OCI-LY3 (cell line): ENCODE data around the gene LTBP2.

Experiments
- H2AFZ ChIP-seq: fragments of 200-600, 300-600 bp; shearing (Covaris generic); 2 replicates; pipeline ENCODE4 v1.6.0; 2014; ENCODE audit warnings: antibody characterized with exemption, low read depth, low read length
- H3K27ac ChIP-seq: fragments of 200-600, 300-600 bp; sonication (generic); 2 replicates; pipeline ENCODE4 v1.5.1; 2014; ENCODE audit warnings: mild to moderate bottlenecking, low read length, moderate library complexity, mixed read lengths
- H3K27me3 ChIP-seq: fragments of 200-600, 300-600 bp; sonication (generic); 2 replicates; pipeline ENCODE4 v1.6.1; 2014; ENCODE audit warnings: low read depth, low read length, mixed read lengths
- H3K36me3 ChIP-seq: fragments of 200-600, 300-600 bp; sonication (generic); replicated peaks from 2 replicates; pipeline ENCODE3; 2014; ENCODE audit warnings: low read depth, low read length, mixed read lengths
- H3K4me1 ChIP-seq: fragments of 300-600, 200-600 bp; sonication (generic); 2 replicates; pipeline ENCODE4 v1.6.1; 2014; ENCODE audit warnings: low read length, mixed read lengths
- H3K4me2 ChIP-seq: fragments of 200-600, 300-600 bp; sonication (generic); 2 replicates; pipeline ENCODE4 v1.6.1; 2014; ENCODE audit warnings: low read length, mixed read lengths
- H3K4me3 ChIP-seq: fragments of 300-600, 200-600 bp; sonication (generic); 2 replicates; pipeline ENCODE4 v1.5.1; 2014; ENCODE audit warnings: antibody characterized with exemption, mild to moderate bottlenecking, low read length, moderate library complexity
- H3K79me2 ChIP-seq: fragments of 300-600, 200-600 bp; shearing (Covaris generic); 2 replicates; pipeline ENCODE4 v1.6.1; 2014; ENCODE audit warnings: mild to moderate bottlenecking, low read length, mixed read lengths
- H3K9ac ChIP-seq: fragments of 300-600, 200-600 bp; shearing (Covaris generic); 2 replicates; pipeline ENCODE4 v1.6.0; 2014; ENCODE audit warnings: mild to moderate bottlenecking, low read length, moderate library complexity
- H3K9me3 ChIP-seq: fragments of 200-600, 300-600 bp; shearing (Covaris generic); 2 replicates; pipeline ENCODE4 v1.6.1; 2014; ENCODE audit warnings: low read length, mixed read lengths; ENCODE audit not compliant: insufficient read depth
- H4K20me1 ChIP-seq: fragments of 200-600, 300-600 bp; sonication (generic); 2 replicates; pipeline ENCODE4 v1.6.1; 2016; ENCODE audit warnings: low read length, mixed read lengths; ENCODE audit not compliant: insufficient read depth
- EZH2phosphoT487 ChIP-seq: fragments of 200-600 bp; shearing (Covaris generic); IDR thresholded peaks from 2 replicates; pipeline ENCODE4 v1.6.1; 2018; ENCODE audit warnings: antibody characterized with exemption, mixed run types, low read depth
- TF ChIP-seq, protein P1 (sequence below): fragments of 200-600, 300-600 bp; sonication (generic); IDR thresholded peaks from 2 replicates; pipeline ENCODE4 v1.5.1; 2014; ENCODE audit warnings: antibody characterized with exemption, low read length, low read depth

The LTBP2 gene

GRCh38 chr14:74619672-74620131, 7.7 kb upstream of the LTBP2 start:
- H4K20me1 ChIP-seq: no peaks in the 10 kb centered on the region
- H3K4me3 ChIP-seq: no peak overlapping the region
- H3K27me3 ChIP-seq: peaks cover 23% of the 10 kb centered on the region
- no peak overlapping the region for H3K27ac ChIP-seq
- no peak overlapping the region for H3K9ac ChIP-seq
- H3K4me2 ChIP-seq: no peak overlapping the region
- no peaks in the 10 kb centered on the region for H3K79me2 ChIP-seq
- no peak overlapping the region for H2AFZ ChIP-seq
- no peaks in the 10 kb centered on the region for H3K36me3 ChIP-seq
- H3K9me3 ChIP-seq: no peaks in the 10 kb centered on the region
- H3K4me1 ChIP-seq: peaks cover 23% of the 10 kb centered on the region
- TF ChIP-seq, protein P1, sequence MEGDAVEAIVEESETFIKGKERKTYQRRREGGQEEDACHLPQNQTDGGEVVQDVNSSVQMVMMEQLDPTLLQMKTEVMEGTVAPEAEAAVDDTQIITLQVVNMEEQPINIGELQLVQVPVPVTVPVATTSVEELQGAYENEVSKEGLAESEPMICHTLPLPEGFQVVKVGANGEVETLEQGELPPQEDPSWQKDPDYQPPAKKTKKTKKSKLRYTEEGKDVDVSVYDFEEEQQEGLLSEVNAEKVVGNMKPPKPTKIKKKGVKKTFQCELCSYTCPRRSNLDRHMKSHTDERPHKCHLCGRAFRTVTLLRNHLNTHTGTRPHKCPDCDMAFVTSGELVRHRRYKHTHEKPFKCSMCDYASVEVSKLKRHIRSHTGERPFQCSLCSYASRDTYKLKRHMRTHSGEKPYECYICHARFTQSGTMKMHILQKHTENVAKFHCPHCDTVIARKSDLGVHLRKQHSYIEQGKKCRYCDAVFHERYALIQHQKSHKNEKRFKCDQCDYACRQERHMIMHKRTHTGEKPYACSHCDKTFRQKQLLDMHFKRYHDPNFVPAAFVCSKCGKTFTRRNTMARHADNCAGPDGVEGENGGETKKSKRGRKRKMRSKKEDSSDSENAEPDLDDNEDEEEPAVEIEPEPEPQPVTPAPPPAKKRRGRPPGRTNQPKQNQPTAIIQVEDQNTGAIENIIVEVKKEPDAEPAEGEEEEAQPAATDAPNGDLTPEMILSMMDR: no peak
- TF ChIP-seq EZH2phosphoT487: no peak

DNA sequence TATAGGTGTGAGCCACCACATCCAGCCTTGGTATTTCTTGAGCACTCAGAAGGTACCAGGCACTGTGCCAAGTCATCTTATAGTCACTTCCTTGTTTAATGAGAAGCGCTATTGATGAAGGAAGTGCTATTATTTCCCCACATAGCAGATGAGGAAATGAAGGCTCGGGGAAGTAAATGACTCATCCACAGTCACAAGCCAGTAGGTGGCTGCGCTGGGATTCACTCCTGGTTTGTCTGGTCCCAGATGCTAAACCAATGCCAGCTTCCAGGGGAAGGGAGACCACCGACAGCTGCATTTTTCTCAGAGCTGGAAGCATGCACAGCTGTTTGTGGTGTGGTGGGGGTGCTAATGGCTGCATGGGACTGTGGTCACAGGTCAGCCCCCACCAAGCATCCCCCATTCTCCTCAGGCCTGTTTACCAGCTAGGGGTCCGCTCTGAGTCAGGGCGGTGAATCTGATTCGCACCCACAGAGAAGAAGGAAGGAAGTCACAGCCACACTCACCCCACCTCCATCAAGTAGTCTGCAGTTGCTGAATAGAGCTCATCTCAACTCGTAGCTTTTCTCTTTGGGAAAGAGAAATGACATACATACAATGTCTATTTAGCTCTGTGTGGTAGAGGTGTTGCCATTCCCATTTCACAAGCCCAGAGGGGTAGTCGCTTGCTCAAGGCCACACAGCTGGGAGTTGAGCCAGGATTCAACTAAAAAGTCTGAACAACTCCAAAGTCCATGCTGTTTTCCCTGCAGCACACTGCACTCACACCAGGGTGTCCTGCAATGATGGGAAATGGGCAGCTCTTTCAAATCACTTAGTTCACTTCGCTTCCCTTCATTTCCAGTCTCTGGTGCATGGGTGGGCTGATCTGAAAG, 6.3 kb upstream of the LTBP2 start:
- no peak for TF ChIP-seq EZH2phosphoT487
- TF ChIP-seq, protein P1: no peak
- H3K4me3 ChIP-seq: peak overlapping the region; percentile 25; the same call in 1 of the 2 replicates
- H3K36me3 ChIP-seq: no peaks in the 10 kb centered on the region
- peak overlapping the region; percentile 59 for H3K4me2 ChIP-seq
- H2AFZ ChIP-seq: no peak overlapping the region; the same call in 1 of the 2 replicates
- no peak overlapping the region for H3K27ac ChIP-seq
- no peak overlapping the region for H3K9ac ChIP-seq
- peaks cover 21% of the 10 kb centered on the region for H3K27me3 ChIP-seq
- no peaks in the 10 kb centered on the region for H4K20me1 ChIP-seq
- no peaks in the 10 kb centered on the region for H3K9me3 ChIP-seq
- peaks cover 31% of the 10 kb centered on the region for H3K4me1 ChIP-seq
- H3K79me2 ChIP-seq: no peaks in the 10 kb centered on the region

- H3K9ac ChIP-seq: no peak overlapping the region
- H3K4me3 ChIP-seq: no peak overlapping the region
- H3K4me1 ChIP-seq: peaks cover 31% of the 10 kb centered on the region
- H3K9me3 ChIP-seq: no peaks in the 10 kb centered on the region
- no peaks in the 10 kb centered on the region for H3K79me2 ChIP-seq
- TF ChIP-seq, protein P1: no peak
- no peak for TF ChIP-seq EZH2phosphoT487
- no peak overlapping the region for H3K27ac ChIP-seq
- no peak overlapping the region for H2AFZ ChIP-seq
- no peaks in the 10 kb centered on the region for H4K20me1 ChIP-seq
- peaks cover 21% of the 10 kb centered on the region for H3K27me3 ChIP-seq
- no peaks in the 10 kb centered on the region for H3K36me3 ChIP-seq
- H3K4me2 ChIP-seq: peak overlapping the region; percentile 59; the same call in 1 of the 2 replicates
These were observed 5.1 kb upstream of the LTBP2 start for GRCh38 chr14:74616996-74617700.

- no peak overlapping the region for H3K4me3 ChIP-seq
- H3K79me2 ChIP-seq: no peaks in the 10 kb centered on the region
- H2AFZ ChIP-seq: no peak overlapping the region
- H3K4me1 ChIP-seq: peaks cover 31% of the 10 kb centered on the region
- H3K9ac ChIP-seq: no peak overlapping the region
- H3K36me3 ChIP-seq: no peaks in the 10 kb centered on the region
- H3K27ac ChIP-seq: no peak overlapping the region
- H3K4me2 ChIP-seq: no peak overlapping the region
- peaks cover 19% of the 10 kb centered on the region for H3K27me3 ChIP-seq
- H4K20me1 ChIP-seq: no peaks in the 10 kb centered on the region
- H3K9me3 ChIP-seq: no peaks in the 10 kb centered on the region
- TF ChIP-seq, protein P1: no peak
- no peak for TF ChIP-seq EZH2phosphoT487
These were observed 4.5 kb upstream of the LTBP2 start for GRCh38 chr14:74616507-74616906.
